HUDEP-2 (cell line): ENCODE measurements around the gene CNTNAP2.
A peak's percentile ranks its signal among the peaks of the same experiment; 100 is the strongest.

Source experiments
- DNase-seq, 76 experiments: peaks; one replicate each; lab custom pipeline; 2025; ENCODE audit not compliant: unreplicated experiment in 76 of 76; lab: John Stamatoyannopoulos, UW

The CNTNAP2 gene

GRCh38 chr7:146285418-146285817, 168.8 kb downstream of the CNTNAP2 start:
- no peak for DNase-seq

GRCh38 chr7:146290746-146291145, 174.1 kb downstream of the CNTNAP2 start:
- DNase-seq: no peak

- no peak for DNase-seq
Observed at GRCh38 chr7:146291900-146292299, 175.3 kb downstream of the CNTNAP2 start.

GRCh38 chr7:146296028-146296427, 179.4 kb downstream of the CNTNAP2 start:
- DNase-seq: no peak

- no peak for DNase-seq
Observed at GRCh38 chr7:146314962-146315361, 198.4 kb downstream of the CNTNAP2 start.

GRCh38 chr7:146319629-146320028, 203.0 kb downstream of the CNTNAP2 start:
- no peak for DNase-seq

GRCh38 chr7:146321301-146321700, 204.7 kb downstream of the CNTNAP2 start:
- no peak for DNase-seq

GRCh38 chr7:146331369-146331768, 214.8 kb downstream of the CNTNAP2 start:
- DNase-seq: no peak

- peak in 7 of 76 experiments; percentile 37 to 75 (median 49) for DNase-seq
Observed at GRCh38 chr7:146345251-146345650, 228.7 kb downstream of the CNTNAP2 start.

- no peak for DNase-seq
Observed at GRCh38 chr7:146346096-146346495, 229.5 kb downstream of the CNTNAP2 start.

- DNase-seq: no peak
Observed at GRCh38 chr7:146355216-146355615, 238.6 kb downstream of the CNTNAP2 start.

- DNase-seq: no peak
Observed at GRCh38 chr7:146359176-146359575, 242.6 kb downstream of the CNTNAP2 start.

- DNase-seq: no peak
Observed at GRCh38 chr7:146366938-146367337, 250.3 kb downstream of the CNTNAP2 start.

- DNase-seq: no peak
Observed at GRCh38 chr7:146370171-146370570, 253.6 kb downstream of the CNTNAP2 start.

GRCh38 chr7:146375170-146375569, 258.6 kb downstream of the CNTNAP2 start:
- DNase-seq: peak in 2 of 76 experiments; percentile 3 to 5

- DNase-seq: no peak
Observed at GRCh38 chr7:146378196-146378595, 261.6 kb downstream of the CNTNAP2 start.

- DNase-seq: no peak
Observed at GRCh38 chr7:146387140-146387539, 270.5 kb downstream of the CNTNAP2 start.

GRCh38 chr7:146388928-146389327, 272.3 kb downstream of the CNTNAP2 start:
- no peak for DNase-seq

GRCh38 chr7:146393346-146393745, 276.7 kb downstream of the CNTNAP2 start:
- no peak for DNase-seq

- DNase-seq: no peak
Observed at GRCh38 chr7:146397141-146397540, 280.5 kb downstream of the CNTNAP2 start.

GRCh38 chr7:146401939-146402338, 285.3 kb downstream of the CNTNAP2 start:
- no peak for DNase-seq

GRCh38 chr7:146405737-146406136, 289.1 kb downstream of the CNTNAP2 start:
- no peak for DNase-seq

GRCh38 chr7:146411975-146412374, 295.4 kb downstream of the CNTNAP2 start:
- DNase-seq: no peak
